Measurements from ENCODE around the gene SPRED1. TPM values are rescaled to one million over a fixed set of nuclear protein-coding genes. Genes with fewer than 3 reads are reported as not detected.
"Not testable (repeated sequence)": the region's sequence is repeated elsewhere in the genome, so short reads cannot be mapped to it uniquely, and the experiment has no call there.

SPRED1 gene
- total RNA-seq, 1 donor: 32.6 TPM

DNA sequence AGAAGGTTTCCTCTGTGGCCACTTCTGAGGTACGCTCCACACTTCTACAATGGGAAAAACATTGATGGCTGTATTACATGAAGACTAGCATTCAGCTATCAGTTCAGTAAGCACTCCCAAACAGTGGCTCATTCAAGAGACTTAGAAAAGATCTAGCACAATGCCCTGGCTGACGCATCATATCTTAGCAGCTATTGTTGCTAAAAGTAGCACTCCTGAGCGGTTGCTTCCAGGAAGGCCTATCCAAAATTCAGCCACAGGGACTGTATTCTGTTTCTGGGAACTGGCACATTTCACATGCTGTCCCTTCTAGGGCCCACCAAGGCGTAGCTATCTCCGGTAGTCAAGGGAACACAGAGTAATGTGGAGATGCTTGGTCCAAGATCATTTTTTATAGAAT lies 21.2 kb upstream of the SPRED1 start:
- Histone ChIP-seq H3K9me3 (ENCODE audit: low read depth, low read length) (no peaks in the 10 kb centered on the region), H3K4me3 (ENCODE audit: insufficient read depth, low read length) (no peak overlapping the region), H3K79me2 (ENCODE audit: insufficient read depth, low read length) (no peaks in the 10 kb centered on the region), H4K20me1 (ENCODE audit: insufficient read depth, low read length) (no peaks in the 10 kb centered on the region), H2AFZ (ENCODE audit: low read length) (no peak overlapping the region), H3K27me3 (ENCODE audit: insufficient read depth, low read length) (no peaks in the 10 kb centered on the region), H3K4me2 (ENCODE audit: insufficient read depth, low read length) (no peak overlapping the region), H3K4me1 (ENCODE audit: insufficient read depth, low read length) (no peaks in the 10 kb centered on the region), H3K27ac (ENCODE audit: low read depth, low read length) (no peak overlapping the region), H3K36me3 (ENCODE audit: insufficient read depth, low read length) (no peaks in the 10 kb centered on the region)
- TF ChIP-seq, protein P1, sequence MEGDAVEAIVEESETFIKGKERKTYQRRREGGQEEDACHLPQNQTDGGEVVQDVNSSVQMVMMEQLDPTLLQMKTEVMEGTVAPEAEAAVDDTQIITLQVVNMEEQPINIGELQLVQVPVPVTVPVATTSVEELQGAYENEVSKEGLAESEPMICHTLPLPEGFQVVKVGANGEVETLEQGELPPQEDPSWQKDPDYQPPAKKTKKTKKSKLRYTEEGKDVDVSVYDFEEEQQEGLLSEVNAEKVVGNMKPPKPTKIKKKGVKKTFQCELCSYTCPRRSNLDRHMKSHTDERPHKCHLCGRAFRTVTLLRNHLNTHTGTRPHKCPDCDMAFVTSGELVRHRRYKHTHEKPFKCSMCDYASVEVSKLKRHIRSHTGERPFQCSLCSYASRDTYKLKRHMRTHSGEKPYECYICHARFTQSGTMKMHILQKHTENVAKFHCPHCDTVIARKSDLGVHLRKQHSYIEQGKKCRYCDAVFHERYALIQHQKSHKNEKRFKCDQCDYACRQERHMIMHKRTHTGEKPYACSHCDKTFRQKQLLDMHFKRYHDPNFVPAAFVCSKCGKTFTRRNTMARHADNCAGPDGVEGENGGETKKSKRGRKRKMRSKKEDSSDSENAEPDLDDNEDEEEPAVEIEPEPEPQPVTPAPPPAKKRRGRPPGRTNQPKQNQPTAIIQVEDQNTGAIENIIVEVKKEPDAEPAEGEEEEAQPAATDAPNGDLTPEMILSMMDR (IDR thresholded peaks at IDR 0.05; ENCODE audit: extremely low read depth, low read depth, low read length): no peak
- no peak for DNase-seq (ENCODE audit: insufficient read length, low spot score, missing footprints)

DNA sequence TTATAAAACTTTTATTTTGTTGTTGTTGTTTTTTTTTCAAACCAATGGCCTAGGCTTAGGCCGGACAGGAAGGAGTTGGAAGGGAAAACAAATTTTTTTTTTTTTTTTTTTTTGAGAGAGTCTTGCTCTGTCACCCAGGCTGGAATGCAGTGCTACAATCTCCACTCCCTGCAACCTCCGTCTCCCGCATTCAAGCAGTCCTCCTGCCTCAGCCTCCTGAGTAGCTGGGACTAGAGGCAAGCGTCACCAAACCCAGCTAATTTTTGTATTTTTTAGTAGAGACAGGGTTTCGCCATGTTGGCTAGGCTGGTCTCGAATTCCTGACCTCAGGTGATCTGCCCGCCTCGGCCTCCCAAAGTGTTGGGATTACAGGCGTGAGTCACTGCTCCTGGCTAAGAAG lies 15.6 kb upstream of the SPRED1 start:
- DNase-seq (ENCODE audit: insufficient read length, low spot score, missing footprints); H3K27ac ChIP-seq (ENCODE audit: low read depth, low read length); H3K36me3 ChIP-seq (ENCODE audit: insufficient read depth, low read length); H3K4me1 ChIP-seq (ENCODE audit: insufficient read depth, low read length); H3K4me2 ChIP-seq (ENCODE audit: insufficient read depth, low read length); H3K4me3 ChIP-seq (ENCODE audit: insufficient read depth, low read length); H3K79me2 ChIP-seq (ENCODE audit: insufficient read depth, low read length); H4K20me1 ChIP-seq (ENCODE audit: insufficient read depth, low read length); H2AFZ ChIP-seq (ENCODE audit: low read length); H3K27me3 ChIP-seq (ENCODE audit: insufficient read depth, low read length); H3K9me3 ChIP-seq (ENCODE audit: low read depth, low read length): not testable (repeated sequence)

DNA sequence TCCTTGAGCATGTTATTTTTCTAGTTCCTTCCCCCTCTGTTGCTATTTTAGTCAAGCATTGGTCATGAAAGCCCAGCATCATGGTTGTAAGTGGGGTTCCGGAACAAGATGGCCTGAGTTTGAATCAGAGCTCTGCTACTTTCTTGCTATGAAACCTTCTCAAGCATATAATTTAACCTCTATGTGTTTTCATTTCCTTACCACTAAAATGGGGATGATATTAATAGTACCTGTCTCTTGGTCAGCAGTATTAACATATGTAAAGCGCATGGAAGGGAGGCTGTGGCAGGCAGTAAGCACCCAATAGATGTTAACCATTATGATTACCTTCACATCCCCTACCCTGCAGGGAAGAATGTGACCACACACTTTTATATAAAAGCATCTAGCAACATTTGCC lies 14.3 kb upstream of the SPRED1 start:
- H3K27me3 ChIP-seq (ENCODE audit: insufficient read depth, low read length): no peaks in the 10 kb centered on the region

DNA sequence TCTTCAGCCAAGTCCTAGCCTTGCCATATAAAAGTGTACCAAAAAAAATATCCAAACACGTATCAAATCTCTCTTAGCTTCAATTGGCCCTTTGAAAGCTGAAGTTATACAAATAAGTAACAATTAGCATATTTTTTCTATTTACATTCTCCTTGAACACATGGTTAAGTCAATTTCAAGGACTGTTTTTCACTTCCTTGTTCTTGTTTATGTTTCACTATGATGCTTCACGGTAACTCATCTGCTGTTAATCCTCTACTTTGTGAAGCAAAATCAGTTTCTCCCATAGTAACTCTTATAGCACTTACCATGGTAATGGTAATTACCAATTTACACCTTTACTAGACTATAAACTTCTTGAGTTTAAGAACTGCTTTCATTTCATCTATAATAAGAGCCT lies 10.6 kb upstream of the SPRED1 start:
- peak overlapping the region; percentile 63 for H2AFZ ChIP-seq (ENCODE audit: low read length)
- H3K27ac ChIP-seq (ENCODE audit: low read depth, low read length): no peak overlapping the region
- H3K9me3 ChIP-seq (ENCODE audit: low read depth, low read length): no peaks in the 10 kb centered on the region
- TF ChIP-seq, protein P1 (IDR thresholded peaks at IDR 0.05; ENCODE audit: extremely low read depth, low read depth, low read length): no peak
- no peak for DNase-seq (ENCODE audit: insufficient read length, low spot score, missing footprints)
- H4K20me1 ChIP-seq (ENCODE audit: insufficient read depth, low read length): no peaks in the 10 kb centered on the region
- no peaks in the 10 kb centered on the region for H3K27me3 ChIP-seq (ENCODE audit: insufficient read depth, low read length)
- no peak overlapping the region for H3K4me2 ChIP-seq (ENCODE audit: insufficient read depth, low read length)
- H3K4me3 ChIP-seq (ENCODE audit: insufficient read depth, low read length): no peak overlapping the region
- H3K4me1 ChIP-seq (ENCODE audit: insufficient read depth, low read length): no peaks in the 10 kb centered on the region
- H3K36me3 ChIP-seq (ENCODE audit: insufficient read depth, low read length): no peaks in the 10 kb centered on the region
- H3K79me2 ChIP-seq (ENCODE audit: insufficient read depth, low read length): no peaks in the 10 kb centered on the region

More for the DNA sequence above, 14.3 kb upstream of the SPRED1 start:
- H3K9me3 ChIP-seq (ENCODE audit: low read depth, low read length): no peaks in the 10 kb centered on the region
- no peak overlapping the region for H3K4me2 ChIP-seq (ENCODE audit: insufficient read depth, low read length)
- no peak overlapping the region for H3K27ac ChIP-seq (ENCODE audit: low read depth, low read length)
- no peak for DNase-seq (ENCODE audit: insufficient read length, low spot score, missing footprints)
- TF ChIP-seq, protein P1 (IDR thresholded peaks at IDR 0.05; ENCODE audit: extremely low read depth, low read depth, low read length): no peak
- no peak overlapping the region for H2AFZ ChIP-seq (ENCODE audit: low read length)
- H3K79me2 ChIP-seq (ENCODE audit: insufficient read depth, low read length): no peaks in the 10 kb centered on the region
- H3K36me3 ChIP-seq (ENCODE audit: insufficient read depth, low read length): no peaks in the 10 kb centered on the region
- no peak overlapping the region for H3K4me3 ChIP-seq (ENCODE audit: insufficient read depth, low read length)
- no peaks in the 10 kb centered on the region for H4K20me1 ChIP-seq (ENCODE audit: insufficient read depth, low read length)
- no peaks in the 10 kb centered on the region for H3K4me1 ChIP-seq (ENCODE audit: insufficient read depth, low read length)

Data from osteoblast (primary cell).